Hematopoietic multipotent progenitor cell treated with erythropoietin and hydrocortisone succinate and interleukin-3 and kit ligand, for 6 days (in vitro differentiated cells): ENCODE measurements around the gene TRPV5.

ENCODE experiments used
- DNase-seq: peaks from one replicate; pipeline ENCODE4 v3.0.0-alpha.2; 2015

The TRPV5 gene

DNA sequence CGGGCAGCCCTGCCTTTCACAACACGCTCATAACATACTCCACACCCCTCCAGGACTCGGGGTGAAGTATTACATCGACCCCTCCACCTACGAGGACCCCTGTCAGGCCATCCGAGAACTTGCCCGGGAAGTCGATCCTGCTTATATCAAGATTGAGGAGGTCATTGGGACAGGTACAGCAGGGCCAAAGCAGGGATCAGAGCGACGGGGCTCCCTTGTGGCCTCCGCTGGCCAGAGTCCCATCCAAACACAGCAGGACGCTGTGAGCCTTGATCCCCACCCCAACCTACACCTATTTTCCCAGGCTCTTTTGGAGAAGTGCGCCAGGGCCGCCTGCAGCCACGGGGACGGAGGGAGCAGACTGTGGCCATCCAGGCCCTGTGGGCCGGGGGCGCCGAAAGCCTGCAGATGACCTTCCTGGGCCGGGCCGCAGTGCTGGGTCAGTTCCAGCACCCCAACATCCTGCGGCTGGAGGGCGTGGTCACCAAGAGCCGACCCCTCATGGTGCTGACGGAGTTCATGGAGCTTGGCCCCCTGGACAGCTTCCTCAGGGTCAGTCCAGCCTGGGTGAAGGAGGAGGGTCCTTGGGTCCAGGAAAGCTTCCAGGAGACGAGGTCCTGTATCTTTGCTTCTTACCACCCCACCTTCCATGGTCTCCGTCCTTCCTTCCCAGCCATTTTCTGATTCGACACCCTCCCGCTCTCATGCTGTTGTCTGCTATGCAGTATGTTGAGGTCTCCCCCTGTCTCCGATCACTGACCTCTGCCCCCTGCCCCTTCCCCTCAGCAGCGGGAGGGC, 65.2 kb downstream of the TRPV5 start:
- DNase-seq: no peak

GRCh38 chr7:142867398-142868187, 66.0 kb downstream of the TRPV5 start:
- no peak for DNase-seq

- DNase-seq: no peak
These were observed 66.5 kb downstream of the TRPV5 start for GRCh38 chr7:142867097-142867378.

DNA sequence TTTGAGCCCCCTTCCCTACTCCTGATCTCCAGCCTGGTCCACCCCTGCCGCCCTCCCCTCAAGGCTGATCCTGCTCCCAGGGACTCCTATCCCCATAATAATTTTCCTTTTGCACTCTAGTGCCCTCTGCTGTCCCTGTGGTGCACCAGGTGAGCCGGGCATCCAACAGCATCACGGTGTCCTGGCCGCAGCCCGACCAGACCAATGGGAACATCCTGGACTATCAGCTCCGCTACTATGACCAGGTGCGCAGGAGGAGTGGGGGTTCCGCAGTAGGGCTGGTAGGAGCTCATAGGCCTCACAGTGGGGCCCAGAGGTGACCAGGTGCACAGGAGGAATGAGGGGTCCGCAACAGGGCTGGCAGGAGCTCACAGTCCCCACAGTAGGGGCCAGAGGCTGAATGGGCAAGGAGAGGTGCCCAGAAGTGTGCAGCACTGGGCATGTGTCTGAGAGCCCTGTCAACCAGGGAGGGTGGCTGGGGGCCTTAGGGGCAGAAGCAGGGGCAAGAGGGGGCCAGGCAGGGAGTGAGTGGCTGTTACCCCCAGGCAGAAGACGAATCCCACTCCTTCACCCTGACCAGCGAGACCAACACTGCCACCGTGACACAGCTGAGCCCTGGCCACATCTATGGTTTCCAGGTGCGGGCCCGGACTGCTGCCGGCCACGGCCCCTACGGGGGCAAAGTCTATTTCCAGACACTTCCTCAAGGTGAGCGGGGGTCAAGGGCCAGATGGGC, 67.0 kb downstream of the TRPV5 start:
- DNase-seq: peak; percentile 58

DNA sequence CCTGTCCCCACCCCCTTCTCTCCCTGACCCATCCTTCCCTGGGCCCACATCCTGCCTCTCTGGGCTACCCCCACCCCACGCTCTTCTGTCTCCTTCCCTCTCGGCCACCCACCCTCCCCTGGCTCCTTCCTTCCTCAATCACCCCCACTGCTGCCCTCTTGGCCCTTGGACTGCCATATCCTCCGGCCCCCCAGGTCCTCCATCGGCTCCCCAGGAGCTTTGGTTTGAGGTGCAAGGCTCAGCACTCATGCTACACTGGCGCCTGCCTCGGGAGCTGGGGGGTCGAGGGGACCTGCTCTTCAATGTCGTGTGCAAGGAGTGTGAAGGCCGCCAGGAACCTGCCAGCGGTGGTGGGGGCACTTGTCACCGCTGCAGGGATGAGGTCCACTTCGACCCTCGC, 67.8 kb downstream of the TRPV5 start:
- DNase-seq: no peak

GRCh38 chr7:142864980-142865747, 68.4 kb downstream of the TRPV5 start:
- DNase-seq: no peak

DNA sequence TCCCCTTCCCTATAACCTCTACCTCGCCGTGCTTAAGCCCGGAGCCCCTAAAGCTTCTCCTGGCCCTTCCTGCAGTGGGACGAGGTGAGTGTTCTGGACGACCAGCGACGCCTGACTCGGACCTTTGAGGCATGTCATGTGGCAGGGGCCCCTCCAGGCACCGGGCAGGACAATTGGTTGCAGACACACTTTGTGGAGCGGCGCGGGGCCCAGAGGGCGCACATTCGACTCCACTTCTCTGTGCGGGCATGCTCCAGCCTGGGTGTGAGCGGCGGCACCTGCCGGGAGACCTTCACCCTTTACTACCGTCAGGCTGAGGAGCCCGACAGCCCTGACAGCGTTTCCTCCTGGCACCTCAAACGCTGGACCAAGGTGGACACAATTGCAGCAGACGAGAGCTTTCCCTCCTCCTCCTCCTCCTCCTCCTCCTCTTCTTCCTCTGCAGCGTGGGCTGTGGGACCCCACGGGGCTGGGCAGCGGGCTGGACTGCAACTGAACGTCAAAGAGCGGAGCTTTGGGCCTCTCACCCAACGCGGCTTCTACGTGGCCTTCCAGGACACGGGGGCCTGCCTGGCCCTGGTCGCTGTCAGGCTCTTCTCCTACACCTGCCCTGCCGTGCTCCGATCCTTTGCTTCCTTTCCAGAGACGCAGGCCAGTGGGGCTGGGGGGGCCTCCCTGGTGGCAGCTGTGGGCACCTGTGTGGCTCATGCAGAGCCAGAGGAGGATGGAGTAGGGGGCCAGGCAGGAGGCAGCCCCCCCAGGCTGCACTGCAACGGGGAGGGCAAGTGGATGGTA, 69.5 kb downstream of the TRPV5 start:
- no peak for DNase-seq

- DNase-seq: no peak
These were observed 70.7 kb downstream of the TRPV5 start for GRCh38 chr7:142862786-142863400.

- DNase-seq: no peak
These were observed 71.2 kb downstream of the TRPV5 start for GRCh38 chr7:142862351-142862750.

- no peak for DNase-seq
These were observed 72.6 kb downstream of the TRPV5 start for GRCh38 chr7:142860968-142861367.

DNA sequence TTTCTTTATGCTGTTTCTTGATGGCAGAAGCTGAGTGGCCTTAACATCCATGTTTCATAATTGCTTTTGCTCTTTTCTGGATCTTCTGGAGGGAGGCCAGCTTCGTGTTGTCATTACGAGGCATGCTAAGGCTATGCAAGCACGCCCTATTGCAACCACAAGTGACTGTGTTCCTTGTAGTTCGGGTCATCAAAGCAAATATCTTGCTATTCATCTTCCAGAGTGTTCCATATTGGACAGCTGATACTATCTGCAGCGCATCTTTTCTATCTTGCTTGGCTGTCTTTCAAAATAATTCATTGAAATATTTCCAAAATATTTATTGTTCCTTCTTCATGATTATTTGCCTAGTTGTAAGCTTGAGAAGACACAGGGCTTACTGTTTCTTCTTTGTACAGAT, 73.7 kb downstream of the TRPV5 start:
- peak; percentile 40 for DNase-seq

DNA sequence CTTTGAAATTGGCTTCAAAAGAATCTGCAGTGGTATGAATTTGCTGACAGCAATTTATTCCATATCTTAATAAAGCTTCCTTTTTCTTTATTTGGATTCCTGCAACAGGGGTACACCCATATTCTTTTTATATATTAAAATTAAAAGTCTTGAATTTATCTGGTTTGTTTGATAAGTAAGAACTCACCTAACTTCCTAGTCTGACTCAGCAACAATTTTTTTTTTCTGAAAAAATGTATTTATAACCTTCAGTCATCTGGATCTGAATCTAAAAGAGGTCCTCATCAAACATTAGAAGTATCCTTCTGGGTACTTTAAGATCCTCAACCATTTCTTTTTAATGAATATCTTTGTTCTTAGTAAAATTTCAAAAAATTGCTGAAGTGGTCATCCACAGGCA, 74.1 kb downstream of the TRPV5 start:
- DNase-seq: no peak
